Liver (tissue), 9 donors: ENCODE results near the gene RHBDF2. TPM values are rescaled to one million over a fixed set of nuclear protein-coding genes. Genes with fewer than 3 reads are reported as not detected.

Source experiments
- DNase-seq: peaks from one replicate; pipeline ENCODE4 v3.0.0-alpha.2; 2017; ENCODE audit warnings: low spot score
- H3K27ac ChIP-seq, 2 donors: one replicate each; pipeline ENCODE4 v1.7.0; 2013; ENCODE audit warnings: inconsistent platforms in 2 of 2, low read length in 2 of 2, control low read depth in 1 of 2, low read depth in 1 of 2, mild to moderate bottlenecking in 1 of 2
- H3K27me3 ChIP-seq, 4 donors: one replicate each; pipeline versions ENCODE4 v1.6.1 to v1.7.0; 2013; ENCODE audit warnings: low read length in 3 of 4, inconsistent platforms in 1 of 4, mild to moderate bottlenecking in 1 of 4, moderate library complexity in 1 of 4; ENCODE audit not compliant: control insufficient read depth in 4 of 4, insufficient read depth in 4 of 4
- H3K36me3 ChIP-seq, 4 donors: one replicate each; pipeline versions ENCODE4 v1.6.1 to v1.7.0; 2013; ENCODE audit warnings: low read length in 3 of 4, mild to moderate bottlenecking in 3 of 4, low read depth in 1 of 4, moderate library complexity in 1 of 4; ENCODE audit not compliant: control insufficient read depth in 4 of 4, insufficient read depth in 3 of 4
- H3K4me1 ChIP-seq, 4 donors: one replicate each; pipeline versions ENCODE4 v1.6.1 to v1.7.0; 2013; ENCODE audit warnings: low read length in 3 of 4, mild to moderate bottlenecking in 3 of 4, moderate library complexity in 1 of 4; ENCODE audit not compliant: control insufficient read depth in 4 of 4, insufficient read depth in 4 of 4
- H3K4me3 ChIP-seq, 3 donors: one replicate each; pipeline versions ENCODE4 v1.6.1 to v1.7.0; 2013; ENCODE audit warnings: low read length in 3 of 3, control low read depth in 1 of 3, low read depth in 1 of 3, mild to moderate bottlenecking in 1 of 3
- H3K9ac ChIP-seq, 2 donors: one replicate each; pipeline ENCODE4 v1.7.0; 2013; ENCODE audit warnings: low read length in 2 of 2, mild to moderate bottlenecking in 2 of 2, moderate library complexity in 2 of 2, control low read depth in 1 of 2, low read depth in 1 of 2
- H3K9me3 ChIP-seq, 4 donors: one replicate each; pipeline versions ENCODE4 v1.6.1 to v1.7.0; 2013; ENCODE audit warnings: low read length in 3 of 4; ENCODE audit not compliant: control insufficient read depth in 4 of 4
- EGR1 ChIP-seq, 2 donors: IDR thresholded peaks; 2 replicates each; pipeline ENCODE4 v1.6.1; 2016 to 2018; ENCODE audit warnings: antibody characterized with exemption in 2 of 2, low read depth in 2 of 2
- FOXA1 ChIP-seq: IDR thresholded peaks from 2 replicates; pipeline ENCODE4 v1.6.1; 2016; ENCODE audit warnings: antibody characterized with exemption
- GABPA ChIP-seq, 2 donors: IDR thresholded peaks in 1 of 2; conservative IDR thresholded peaks in 1 of 2; 2 replicates each; pipeline ENCODE4 v1.6.1; 2016; ENCODE audit warnings: antibody characterized with exemption in 2 of 2, mild to moderate bottlenecking in 1 of 2, moderate library complexity in 1 of 2
- HNF4G ChIP-seq: IDR thresholded peaks from 2 replicates; pipeline ENCODE4 v1.6.1; 2016; ENCODE audit warnings: antibody characterized with exemption
- JUND ChIP-seq, 2 donors: IDR thresholded peaks; 2 replicates each; pipeline ENCODE4 v1.6.1; 2016; ENCODE audit warnings: antibody characterized with exemption in 2 of 2
- NR2F2 ChIP-seq: IDR thresholded peaks from 2 replicates; pipeline ENCODE4 v1.6.1; 2016; ENCODE audit warnings: antibody characterized with exemption
- RAD21 ChIP-seq, 2 donors: IDR thresholded peaks; 2 replicates each; pipeline ENCODE4 v1.6.1; 2016; ENCODE audit warnings: antibody characterized with exemption in 2 of 2, mild to moderate bottlenecking in 2 of 2
- REST ChIP-seq: IDR thresholded peaks from 2 replicates; pipeline ENCODE4 v1.6.1; 2016; ENCODE audit warnings: antibody characterized with exemption, mild to moderate bottlenecking
- RXRA ChIP-seq, 2 donors: IDR thresholded peaks; 2 replicates each; pipeline ENCODE4 v1.6.1; 2017 to 2018; ENCODE audit warnings: antibody characterized with exemption in 2 of 2, mild to moderate bottlenecking in 1 of 2
- SP1 ChIP-seq: IDR thresholded peaks from 2 replicates; pipeline ENCODE4 v1.6.1; 2018; ENCODE audit warnings: antibody characterized with exemption, mild to moderate bottlenecking
- TAF1 ChIP-seq: conservative IDR thresholded peaks from 2 replicates; pipeline ENCODE4 v1.6.1; 2016; ENCODE audit warnings: antibody characterized with exemption, mild to moderate bottlenecking
- YY1 ChIP-seq: IDR thresholded peaks from 2 replicates; pipeline ENCODE4 v1.6.1; 2016; ENCODE audit warnings: antibody characterized with exemption, mild to moderate bottlenecking
- WGBS: extraction: QIAGEN DNeasy Blood & Tissue Kit; methylation state at CpG from one replicate; pipeline ENCODE4 v1.1.7; 2013; 5-methylcytosine and 5-hydroxymethylcytosine counted together
- polyA plus RNA-seq, 2 donors: library from polyadenylated mRNA; stranded (reverse) in 1 of 2; unstranded in 1 of 2; fragments of 200-250 nt in 1 of 2; fragments of >200 nt in 1 of 2; fragmentation: Nextera tagmentation in 1 of 2; extraction: Ambion mirVana in 1 of 2; gene quantifications; one replicate each; pipeline versions ENCODE4 v1.2.1 to v1.2.3, GENCODE V29; 2013 to 2015
- total RNA-seq, 2 donors: library from RNA; depleted of rRNA; stranded (reverse); fragments of >200 nt; gene quantifications; one replicate each; pipeline ENCODE4 v1.2.3, GENCODE V29; 2014
- TF ChIP-seq, protein P1 (sequence below): IDR thresholded peaks from 2 replicates; pipeline ENCODE4 v1.6.1; 2016; ENCODE audit warnings: antibody characterized with exemption
- TF ChIP-seq, protein P2 (sequence below): fragments of 150-350 bp; IDR thresholded peaks from 2 replicates; pipeline ENCODE4 v1.5.1; 2017; ENCODE audit warnings: improper control_type of control experiment, low read depth, low read length; ENCODE audit not compliant: missing input control
- TF ChIP-seq, protein P3 (sequence below): IDR thresholded peaks from 2 replicates; pipeline ENCODE4 v1.6.1; 2016; ENCODE audit warnings: antibody characterized with exemption
- donor health status: healthy.
- donor health status: healthy.
- donor health status: healthy.
- donor health status: healthy.
- donor health status: healthy.

The RHBDF2 gene
- total and polyA plus RNA-seq, 4 donors: 2.9 to 6.7 (median 4.6) TPM

DNA sequence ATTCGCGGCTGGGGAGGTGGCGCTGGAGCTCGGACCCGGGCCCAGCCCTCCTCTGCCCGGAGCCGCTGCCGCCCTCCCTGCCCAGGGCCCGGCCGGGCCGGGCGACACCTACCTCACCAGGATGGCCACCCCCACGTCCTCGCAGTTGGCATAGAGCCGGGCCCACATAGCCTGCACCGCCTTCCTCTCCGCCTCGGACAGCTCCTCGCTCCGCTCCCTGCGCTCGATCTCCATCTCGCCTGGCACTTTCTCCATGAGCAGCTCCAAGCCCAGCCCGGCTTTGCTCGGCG lies 36.0 kb upstream of the RHBDF2 start:
- Histone ChIP-seq H3K9me3 (no peaks in the 10 kb centered on the region), H3K4me1 (peaks cover 2 to 15% (median 8%) of the 10 kb centered on the region in 4 donors), H3K36me3 (no peaks in the 10 kb centered on the region), H3K4me3 (peak overlapping the region in 1 of 3 donors; percentile 46), H3K27ac (peak overlapping the region; percentile 23 to 31), H3K9ac (no peak overlapping the region), H3K27me3 (no peaks in the 10 kb centered on the region)
- no peak for DNase-seq
- no peak for TF ChIP-seq GABPA (IDR thresholded peaks at IDR 0.05 in 1 of 2, conservative IDR thresholded peaks at IDR 0.05 in 1 of 2)
- TF ChIP-seq, protein P1, sequence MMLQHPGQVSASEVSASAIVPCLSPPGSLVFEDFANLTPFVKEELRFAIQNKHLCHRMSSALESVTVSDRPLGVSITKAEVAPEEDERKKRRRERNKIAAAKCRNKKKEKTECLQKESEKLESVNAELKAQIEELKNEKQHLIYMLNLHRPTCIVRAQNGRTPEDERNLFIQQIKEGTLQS: no peak
- 14% methylated on average over 26 of the region's 26 CpGs for WGBS

- Histone ChIP-seq H3K36me3 (no peaks in the 10 kb centered on the region), H3K4me3 (peak overlapping the region in 1 of 3 donors; percentile 46), H3K27ac (peak overlapping the region; percentile 23 to 31), H3K9ac (no peak overlapping the region), H3K27me3 (no peaks in the 10 kb centered on the region), H3K4me1 (peaks cover 5 to 19% (median 8%) of the 10 kb centered on the region in 4 donors), H3K9me3 (no peaks in the 10 kb centered on the region)
- no peak for TF ChIP-seq NR2F2
- no peak for TF ChIP-seq FOXA1
- no peak for TF ChIP-seq JUND (IDR thresholded peaks at IDR 0.05)
- TF ChIP-seq HNF4G: no peak
- no peak for TF ChIP-seq YY1
- no peak for TF ChIP-seq TAF1
- no peak for TF ChIP-seq RAD21 (IDR thresholded peaks at IDR 0.05)
- no peak for TF ChIP-seq REST
- TF ChIP-seq, protein P2, sequence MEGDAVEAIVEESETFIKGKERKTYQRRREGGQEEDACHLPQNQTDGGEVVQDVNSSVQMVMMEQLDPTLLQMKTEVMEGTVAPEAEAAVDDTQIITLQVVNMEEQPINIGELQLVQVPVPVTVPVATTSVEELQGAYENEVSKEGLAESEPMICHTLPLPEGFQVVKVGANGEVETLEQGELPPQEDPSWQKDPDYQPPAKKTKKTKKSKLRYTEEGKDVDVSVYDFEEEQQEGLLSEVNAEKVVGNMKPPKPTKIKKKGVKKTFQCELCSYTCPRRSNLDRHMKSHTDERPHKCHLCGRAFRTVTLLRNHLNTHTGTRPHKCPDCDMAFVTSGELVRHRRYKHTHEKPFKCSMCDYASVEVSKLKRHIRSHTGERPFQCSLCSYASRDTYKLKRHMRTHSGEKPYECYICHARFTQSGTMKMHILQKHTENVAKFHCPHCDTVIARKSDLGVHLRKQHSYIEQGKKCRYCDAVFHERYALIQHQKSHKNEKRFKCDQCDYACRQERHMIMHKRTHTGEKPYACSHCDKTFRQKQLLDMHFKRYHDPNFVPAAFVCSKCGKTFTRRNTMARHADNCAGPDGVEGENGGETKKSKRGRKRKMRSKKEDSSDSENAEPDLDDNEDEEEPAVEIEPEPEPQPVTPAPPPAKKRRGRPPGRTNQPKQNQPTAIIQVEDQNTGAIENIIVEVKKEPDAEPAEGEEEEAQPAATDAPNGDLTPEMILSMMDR: no peak
- no peak for TF ChIP-seq GABPA (IDR thresholded peaks at IDR 0.05 in 1 of 2, conservative IDR thresholded peaks at IDR 0.05 in 1 of 2)
- TF ChIP-seq, protein P3, sequence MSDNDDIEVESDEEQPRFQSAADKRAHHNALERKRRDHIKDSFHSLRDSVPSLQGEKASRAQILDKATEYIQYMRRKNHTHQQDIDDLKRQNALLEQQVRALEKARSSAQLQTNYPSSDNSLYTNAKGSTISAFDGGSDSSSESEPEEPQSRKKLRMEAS: no peak
- TF ChIP-seq SP1: no peak
- no peak for TF ChIP-seq EGR1 (IDR thresholded peaks at IDR 0.05; ENCODE audit: low read depth in 2 of 2)
- no peak for TF ChIP-seq RXRA (IDR thresholded peaks at IDR 0.05)
- WGBS: 66% methylated on average over 25 of the region's 25 CpGs
- DNase-seq: no peak
Observed at GRCh38 chr17:76536511-76537287, 35.5 kb upstream of the RHBDF2 start.
